Right renal pelvis (tissue), 4 donors: Measurements from ENCODE around the gene RBM4B. TPM values are rescaled to one million over a fixed set of nuclear protein-coding genes. Genes with fewer than 3 reads are reported as not detected.
"Not testable (repeated sequence)": the region's sequence is repeated elsewhere in the genome, so short reads cannot be mapped to it uniquely, and the experiment has no call there.

Experiments used
- DNase-seq, 4 donors: peaks; one replicate each; pipeline ENCODE4 v3.0.0-alpha.2; 2013; ENCODE audit warnings: low read depth in 4 of 4, low spot score in 3 of 4, missing footprints in 1 of 4
- polyA plus RNA-seq, 4 donors: library from polyadenylated mRNA; unstranded; fragments of 120-200 nt; gene quantifications; one replicate each; pipeline ENCODE4 v1.2.1, GENCODE V29; 2013; ENCODE audit not compliant: insufficient read length in 4 of 4

The RBM4B gene
- polyA plus RNA-seq, result 10 to 100 TPM; 58.1 to 68.9 (median 67.5) TPM

- DNase-seq, result peak; percentile 88 to 95 (median 94)
These were observed at the start of gene RBM4B for GRCh38 chr11:66677599-66678375. Gene RBM4B (minus strand): TSS chr11:66677887. CDS start chr11:66677079, 808 bp downstream.

GRCh38 chr11:66725647-66726046, 48.0 kb upstream of the RBM4B start:
- no peak for DNase-seq

GRCh38 chr11:66725114-66725513, 47.4 kb upstream of the RBM4B start:
- no peak for DNase-seq

- DNase-seq, result not testable (repeated sequence)
These were observed 46.5 kb upstream of the RBM4B start for GRCh38 chr11:66724167-66724566.

GRCh38 chr11:66723693-66724092, 46.0 kb upstream of the RBM4B start:
- DNase-seq, result no peak

- DNase-seq, result no peak
These were observed 45.3 kb upstream of the RBM4B start for GRCh38 chr11:66722745-66723651.

- no peak for DNase-seq
These were observed 44.3 kb upstream of the RBM4B start for GRCh38 chr11:66721939-66722338.

GRCh38 chr11:66720899-66721470, 43.3 kb upstream of the RBM4B start:
- DNase-seq, result no peak

- peak in 1 of 4 donors; percentile 65 for DNase-seq
These were observed 42.7 kb upstream of the RBM4B start for GRCh38 chr11:66720223-66720898.

GRCh38 chr11:66719111-66719872, 41.6 kb upstream of the RBM4B start:
- DNase-seq, result no peak

GRCh38 chr11:66718320-66718971, 40.8 kb upstream of the RBM4B start:
- peak in 1 of 4 donors; percentile 56 for DNase-seq

GRCh38 chr11:66717925-66718319, 40.2 kb upstream of the RBM4B start:
- DNase-seq, result no peak

- no peak for DNase-seq
These were observed 39.3 kb upstream of the RBM4B start for GRCh38 chr11:66716996-66717395.

GRCh38 chr11:66715346-66716085, 37.8 kb upstream of the RBM4B start:
- DNase-seq, result no peak

- no peak for DNase-seq
These were observed 36.2 kb upstream of the RBM4B start for GRCh38 chr11:66713746-66714480.

- DNase-seq, result no peak
These were observed 32.8 kb upstream of the RBM4B start for GRCh38 chr11:66710384-66710930.

GRCh38 chr11:66708701-66709100, 31.0 kb upstream of the RBM4B start:
- no peak for DNase-seq

- DNase-seq, result no peak
These were observed 30.4 kb upstream of the RBM4B start for GRCh38 chr11:66708094-66708493.
